CD14-positive monocyte (primary cell): ENCODE measurements around the gene NTM. TPM values are rescaled to one million over a fixed set of nuclear protein-coding genes. Genes with fewer than 3 reads are reported as not detected.

Experiments
- DNase-seq, 3 donors: peaks; one replicate each; pipeline ENCODE4 v3.0.0-alpha.2; 2011 to 2022
- H2AFZ ChIP-seq: 2 replicates; pipeline ENCODE4 v1.6.0; 2012; ENCODE audit warnings: mild to moderate bottlenecking, low read depth, low read length, inconsistent platforms; ENCODE audit not compliant: insufficient read depth, poor library complexity, severe bottlenecking
- H3K27ac ChIP-seq, 2 donors: 1 replicate in 1 of 2; 2 replicates in 1 of 2; pipeline ENCODE4 v1.5.1; 2012 to 2013; ENCODE audit warnings: low read length in 2 of 2, control low read depth in 1 of 2, inconsistent platforms in 1 of 2, low read depth in 1 of 2, mild to moderate bottlenecking in 1 of 2
- H3K27me3 ChIP-seq, 2 donors: one replicate each; pipeline versions ENCODE4 v1.6.0 to v1.6.1; 2011 to 2013; ENCODE audit warnings: low read length in 2 of 2; ENCODE audit not compliant: control insufficient read depth in 2 of 2, insufficient read depth in 2 of 2
- H3K36me3 ChIP-seq, 2 donors: replicated peaks in 1 of 2; 1 replicate in 1 of 2; 2 replicates in 1 of 2; pipeline versions ENCODE4 v1.5.1 to v1.6.1; 2012 to 2013; ENCODE audit warnings: low read length in 2 of 2, control low read depth in 1 of 2, inconsistent platforms in 1 of 2, mild to moderate bottlenecking in 1 of 2; ENCODE audit not compliant: insufficient read depth in 2 of 2, control insufficient read depth in 1 of 2
- H3K4me1 ChIP-seq, 2 donors: 1 replicate in 1 of 2; 2 replicates in 1 of 2; pipeline versions ENCODE4 v1.5.1 to v1.6.1; 2012 to 2013; ENCODE audit warnings: low read length in 2 of 2, control low read depth in 1 of 2, inconsistent platforms in 1 of 2, mild to moderate bottlenecking in 1 of 2, moderate library complexity in 1 of 2; ENCODE audit not compliant: insufficient read depth in 2 of 2, control insufficient read depth in 1 of 2
- H3K4me2 ChIP-seq: replicated peaks from 2 replicates; pipeline ENCODE3; 2012; ENCODE audit warnings: low read length, moderate library complexity, mild to moderate bottlenecking; ENCODE audit not compliant: poor library complexity, severe bottlenecking; ENCODE audit errors: extremely low read depth
- H3K4me3 ChIP-seq, 3 experiments: fragments of 200-600 bp in 1 of 3; sonication (generic) in 1 of 3; replicated peaks in 1 of 3; 1 replicate in 2 of 3; 2 replicates in 1 of 3; pipeline ENCODE4 v1.5.1; 2011 to 2013; ENCODE audit warnings: low read length in 3 of 3, mild to moderate bottlenecking in 3 of 3, control low read depth in 2 of 3, low read depth in 2 of 3, inconsistent platforms in 1 of 3, moderate library complexity in 1 of 3
- H3K79me2 ChIP-seq: 2 replicates; pipeline ENCODE4 v1.6.0; 2012; ENCODE audit warnings: mild to moderate bottlenecking, control low read depth, inconsistent platforms, low read length, moderate library complexity; ENCODE audit not compliant: insufficient read depth
- H3K9ac ChIP-seq: 2 replicates; pipeline ENCODE4 v1.6.0; 2017; ENCODE audit warnings: low read length, mild to moderate bottlenecking; ENCODE audit not compliant: insufficient read depth, poor library complexity, severe bottlenecking
- H3K9me3 ChIP-seq, 2 donors: replicated peaks in 1 of 2; 1 replicate in 1 of 2; 2 replicates in 1 of 2; pipeline versions ENCODE4 v1.5.1 to v1.6.1; 2012 to 2013; ENCODE audit warnings: low read length in 2 of 2, control low read depth in 1 of 2; ENCODE audit not compliant: control insufficient read depth in 1 of 2, insufficient read depth in 1 of 2
- H4K20me1 ChIP-seq: 2 replicates; pipeline ENCODE4 v1.6.0; 2012; ENCODE audit warnings: mild to moderate bottlenecking, low read length, control low read depth, moderate library complexity; ENCODE audit not compliant: insufficient read depth
- H3K27ac Mint-ChIP-seq, 7 donors: one replicate each; pipeline ENCODE4 v1.8.0; 2020; ENCODE audit warnings: mild to moderate bottlenecking in 7 of 7, mixed read lengths in 7 of 7, moderate library complexity in 6 of 7, inconsistent platforms in 2 of 7
- H3K27me3 Mint-ChIP-seq, 3 donors: one replicate each; pipeline ENCODE4 v1.8.0; 2021 to 2022; ENCODE audit warnings: low read depth in 3 of 3, mild to moderate bottlenecking in 3 of 3, mixed read lengths in 3 of 3, moderate library complexity in 3 of 3, inconsistent platforms in 1 of 3
- H3K36me3 Mint-ChIP-seq, 2 donors: one replicate each; pipeline ENCODE4 v1.8.0; 2020; ENCODE audit warnings: mixed read lengths in 2 of 2, inconsistent platforms in 1 of 2, mild to moderate bottlenecking in 1 of 2
- H3K4me1 Mint-ChIP-seq: one replicate; pipeline ENCODE4 v1.8.0; 2020; ENCODE audit warnings: mild to moderate bottlenecking, mixed read lengths
- H3K4me3 Mint-ChIP-seq, 2 donors: one replicate each; pipeline ENCODE4 v1.8.0; 2020; ENCODE audit warnings: mild to moderate bottlenecking in 2 of 2, mixed read lengths in 2 of 2, moderate library complexity in 1 of 2
- H3K9me3 Mint-ChIP-seq, 7 donors: one replicate each; pipeline ENCODE4 v1.8.0; 2020 to 2022; ENCODE audit warnings: mixed read lengths in 7 of 7, mild to moderate bottlenecking in 6 of 7, moderate library complexity in 6 of 7, inconsistent platforms in 2 of 7
- WGBS: methylation state at CpG from one replicate; pipeline ENCODE4 v1.1.5; 2013; ENCODE audit warnings: missing lambda C conversion rate; ENCODE audit not compliant: insufficient coverage; 5-methylcytosine and 5-hydroxymethylcytosine counted together
- intact Hi-C, 2 donors: fragments of 100-400 bp; cut with micrococcal nuclease; formaldehyde crosslinking; loops; one replicate each; pipeline versions ENCODE4 v1.15.0 to v1.15.1; 2023
- polyA plus RNA-seq, 3 donors: library from polyadenylated mRNA; depleted of rRNA in 1 of 3; unstranded in 2 of 3; stranded (reverse) in 1 of 3; fragments of 300-500 nt in 2 of 3; fragments of >200 nt in 1 of 3; fragmentation: Illumina TruSeq in 2 of 3; gene quantifications; 1 replicate in 2 of 3; 2 replicates in 1 of 3; pipeline ENCODE4 v1.2.3, GENCODE V29; 2012 to 2021
- TF ChIP-seq, protein P1 (sequence below): fragments of 200-600 bp; IDR thresholded peaks from one replicate; pipeline ENCODE4 v1.8.0; 2022; ENCODE audit warnings: antibody characterized with exemption, mild to moderate bottlenecking

The NTM gene
- polyA plus RNA-seq, 3 donors: not detected

DNA sequence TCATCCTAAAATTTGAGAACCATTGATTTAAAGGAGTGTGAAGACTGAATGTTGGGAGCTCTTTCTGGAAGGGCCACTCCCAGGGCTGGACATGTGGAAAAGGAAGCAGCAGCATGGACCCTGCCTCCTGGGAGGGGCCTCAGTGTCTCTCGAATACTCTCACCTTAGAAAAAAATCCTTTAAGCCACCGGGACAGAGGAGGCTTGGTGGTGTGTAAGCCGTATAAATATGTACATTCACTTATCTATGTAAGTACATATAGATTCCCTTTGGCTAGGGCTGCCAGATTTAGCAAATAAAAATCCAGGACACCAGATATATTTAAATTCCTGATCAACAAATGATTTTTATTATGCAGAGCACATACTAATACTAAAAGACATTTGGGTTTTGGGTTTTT is 17.6 kb downstream of the NTM start:
- Histone ChIP-seq H2AFZ (no peak overlapping the region), H4K20me1 (no peaks in the 10 kb centered on the region), H3K4me3 (no peak overlapping the region), H3K27ac (no peak overlapping the region), H3K27me3 (no peaks in the 10 kb centered on the region), H3K9ac (no peak overlapping the region), H3K9me3 (no peaks in the 10 kb centered on the region), H3K36me3 (no peaks in the 10 kb centered on the region), H3K4me2 (no peak overlapping the region), H3K4me1 (no peaks in the 10 kb centered on the region), H3K79me2 (no peaks in the 10 kb centered on the region)
- H3K36me3 Mint-ChIP-seq: no peaks in the 10 kb centered on the region
- no peak overlapping the region for H3K4me3 Mint-ChIP-seq
- DNase-seq: no peak
- H3K27ac Mint-ChIP-seq: no peak overlapping the region
- TF ChIP-seq, protein P1, sequence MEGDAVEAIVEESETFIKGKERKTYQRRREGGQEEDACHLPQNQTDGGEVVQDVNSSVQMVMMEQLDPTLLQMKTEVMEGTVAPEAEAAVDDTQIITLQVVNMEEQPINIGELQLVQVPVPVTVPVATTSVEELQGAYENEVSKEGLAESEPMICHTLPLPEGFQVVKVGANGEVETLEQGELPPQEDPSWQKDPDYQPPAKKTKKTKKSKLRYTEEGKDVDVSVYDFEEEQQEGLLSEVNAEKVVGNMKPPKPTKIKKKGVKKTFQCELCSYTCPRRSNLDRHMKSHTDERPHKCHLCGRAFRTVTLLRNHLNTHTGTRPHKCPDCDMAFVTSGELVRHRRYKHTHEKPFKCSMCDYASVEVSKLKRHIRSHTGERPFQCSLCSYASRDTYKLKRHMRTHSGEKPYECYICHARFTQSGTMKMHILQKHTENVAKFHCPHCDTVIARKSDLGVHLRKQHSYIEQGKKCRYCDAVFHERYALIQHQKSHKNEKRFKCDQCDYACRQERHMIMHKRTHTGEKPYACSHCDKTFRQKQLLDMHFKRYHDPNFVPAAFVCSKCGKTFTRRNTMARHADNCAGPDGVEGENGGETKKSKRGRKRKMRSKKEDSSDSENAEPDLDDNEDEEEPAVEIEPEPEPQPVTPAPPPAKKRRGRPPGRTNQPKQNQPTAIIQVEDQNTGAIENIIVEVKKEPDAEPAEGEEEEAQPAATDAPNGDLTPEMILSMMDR: no peak
- peaks cover 0 to 2% (median 0%) of the 10 kb centered on the region in 7 donors for H3K9me3 Mint-ChIP-seq
- no peaks in the 10 kb centered on the region for H3K4me1 Mint-ChIP-seq
- intact Hi-C loops: no loop called here
- no CpG with 5 or more reads among the region's 3 CpGs for WGBS
- H3K27me3 Mint-ChIP-seq: peaks cover 0 to 7% (median 2%) of the 10 kb centered on the region in 3 donors

DNA sequence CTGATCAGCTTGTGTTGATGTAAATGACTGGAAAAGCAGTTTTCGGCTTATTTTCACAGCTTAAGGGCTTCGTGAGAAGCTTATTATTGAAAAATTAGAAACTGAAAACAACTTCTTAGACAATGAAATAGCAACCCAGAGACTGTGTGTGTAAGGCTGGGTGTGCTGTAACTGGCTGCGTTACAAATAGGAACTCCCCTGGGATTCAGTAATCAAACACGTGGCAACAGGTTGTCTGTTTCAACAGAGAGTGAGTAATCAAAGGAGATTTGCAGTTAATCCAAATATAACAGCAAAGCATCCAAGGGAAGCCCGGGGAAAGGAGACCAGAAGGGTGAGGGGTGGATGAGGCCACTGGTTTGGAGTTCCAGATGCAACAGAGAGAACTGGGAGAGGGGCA is 19.2 kb downstream of the NTM start:
- Histone ChIP-seq H4K20me1 (no peaks in the 10 kb centered on the region), H3K4me3 (no peak overlapping the region), H3K9me3 (no peaks in the 10 kb centered on the region), H3K9ac (no peak overlapping the region), H3K4me1 (no peaks in the 10 kb centered on the region), H3K79me2 (no peaks in the 10 kb centered on the region), H2AFZ (no peak overlapping the region), H3K36me3 (no peaks in the 10 kb centered on the region), H3K27ac (no peak overlapping the region), H3K27me3 (no peaks in the 10 kb centered on the region), H3K4me2 (no peak overlapping the region)
- no peaks in the 10 kb centered on the region for H3K36me3 Mint-ChIP-seq
- intact Hi-C loops: no loop called here
- H3K9me3 Mint-ChIP-seq: peaks cover 0 to 2% (median 0%) of the 10 kb centered on the region in 7 donors
- TF ChIP-seq, protein P1: no peak
- no peak overlapping the region for H3K4me3 Mint-ChIP-seq
- no peak overlapping the region for H3K27ac Mint-ChIP-seq
- WGBS: 100% methylated on average over 1 of the region's 5 CpGs
- H3K27me3 Mint-ChIP-seq: peaks cover 2 to 10% (median 2%) of the 10 kb centered on the region in 3 donors
- no peak for DNase-seq
- H3K4me1 Mint-ChIP-seq: no peaks in the 10 kb centered on the region
